Loucy (cell line): ENCODE measurements around the gene LIN28B.
A peak's percentile ranks its signal among the peaks of the same experiment; 100 is the strongest.

ENCODE experiments used
- H2AFZ ChIP-seq: fragments of 200-600 bp; sonication (generic); 2 replicates; pipeline ENCODE4 v1.6.0; 2016; ENCODE audit warnings: antibody characterized with exemption, mild to moderate bottlenecking, low read length, moderate library complexity
- H3F3A ChIP-seq: fragments of 200-600 bp; 2 replicates; pipeline ENCODE4 v1.6.0; 2016; ENCODE audit warnings: antibody characterized with exemption, low read depth, mild to moderate bottlenecking
- H3K27me3 ChIP-seq: fragments of 200-600 bp; sonication (generic); 2 replicates; pipeline ENCODE4 v1.6.1; 2014; ENCODE audit warnings: low read length, mild to moderate bottlenecking; ENCODE audit not compliant: insufficient read depth, poor library complexity, severe bottlenecking
- H3K36me3 ChIP-seq: fragments of 200-600 bp; sonication (generic); 2 replicates; pipeline ENCODE4 v1.6.1; 2016; ENCODE audit warnings: low read length; ENCODE audit not compliant: insufficient read depth
- H3K4me1 ChIP-seq: fragments of 200-600 bp; sonication (generic); 2 replicates; pipeline ENCODE4 v1.5.1; 2014; ENCODE audit warnings: low read length, mild to moderate bottlenecking; ENCODE audit not compliant: insufficient read depth, poor library complexity, severe bottlenecking
- H3K4me2 ChIP-seq: fragments of 200-600 bp; sonication (generic); 2 replicates; pipeline ENCODE4 v1.6.0; 2014; ENCODE audit warnings: antibody characterized with exemption, low read length, low read depth, mild to moderate bottlenecking; ENCODE audit not compliant: poor library complexity, severe bottlenecking
- H3K4me3 ChIP-seq: fragments of 200-600 bp; sonication (generic); 2 replicates; pipeline ENCODE4 v1.5.1; 2014; ENCODE audit warnings: low read length, mild to moderate bottlenecking, mixed read lengths; ENCODE audit not compliant: poor library complexity, severe bottlenecking
- H3K79me2 ChIP-seq: fragments of 200-600 bp; sonication (generic); 2 replicates; pipeline ENCODE4 v1.6.1; 2014; ENCODE audit warnings: low read length; ENCODE audit not compliant: insufficient read depth
- H3K9ac ChIP-seq: fragments of 200-600 bp; sonication (generic); 2 replicates; pipeline ENCODE4 v1.6.0; 2014; ENCODE audit warnings: mild to moderate bottlenecking, low read depth, low read length, moderate library complexity; ENCODE audit not compliant: poor library complexity, severe bottlenecking
- H3K9me2 ChIP-seq: fragments of 200-600 bp; sonication (generic); replicated peaks from 2 replicates; pipeline ENCODE4 v1.6.1; 2016; ENCODE audit warnings: low read depth, low read length, mixed read lengths
- H3K9me3 ChIP-seq: fragments of 200-600 bp; sonication (generic); 2 replicates; pipeline ENCODE4 v1.6.1; 2014; ENCODE audit warnings: mild to moderate bottlenecking, antibody characterized with exemption, low read length, low read depth; ENCODE audit not compliant: insufficient read depth
- H4K20me1 ChIP-seq: fragments of 200-600 bp; sonication (generic); 2 replicates; pipeline ENCODE4 v1.6.0; 2014; ENCODE audit warnings: antibody characterized with exemption, low read length, mild to moderate bottlenecking; ENCODE audit not compliant: insufficient read depth, poor library complexity, severe bottlenecking
- CTCF ChIP-seq: fragments of 200-600 bp; sonication (generic); conservative IDR thresholded peaks from 2 replicates; pipeline ENCODE4 v1.5.1; 2014; ENCODE audit warnings: mild to moderate bottlenecking, antibody characterized with exemption, low read length
- EZH2phosphoT487 ChIP-seq: fragments of 200-600 bp; IDR thresholded peaks from 2 replicates; pipeline ENCODE4 v1.6.1; 2018; ENCODE audit warnings: antibody characterized with exemption, mild to moderate bottlenecking, moderate library complexity, borderline replicate concordance

Gene LIN28B

GRCh38 chr6:104954190-104954797, 2.6 kb upstream of the LIN28B start:
- Histone ChIP-seq H3K9me3 (no peaks in the 10 kb centered on the region), H3K27me3 (no peaks in the 10 kb centered on the region), H4K20me1 (peaks cover 4% of the 10 kb centered on the region), H3K9ac (no peak overlapping the region), H3K4me1 (peaks cover 13% of the 10 kb centered on the region), H3K9me2 (no peaks in the 10 kb centered on the region), H2AFZ (0 out of 2 replicates have a peak overlapping the region, but pooled peaks have one; percentile 69), H3K4me3 (no peak overlapping the region), H3F3A (no peaks in the 10 kb centered on the region), H3K79me2 (peaks cover 24% of the 10 kb centered on the region), H3K36me3 (no peaks in the 10 kb centered on the region), H3K4me2 (no peak overlapping the region)
- TF ChIP-seq CTCF = no peak
- TF ChIP-seq EZH2phosphoT487 = no peak

- H3K79me2 ChIP-seq = peaks cover 34% of the 10 kb centered on the region
- TF ChIP-seq CTCF = no peak
- TF ChIP-seq EZH2phosphoT487 = no peak
- H3K4me3 ChIP-seq = peak overlapping the region; percentile 79
- peaks cover 13% of the 10 kb centered on the region for H3K4me1 ChIP-seq
- peak overlapping the region; percentile 58 for H2AFZ ChIP-seq
- H3K9ac ChIP-seq = peak overlapping the region; percentile 80
- peaks cover 14% of the 10 kb centered on the region for H4K20me1 ChIP-seq
- no peaks in the 10 kb centered on the region for H3F3A ChIP-seq
- peak overlapping the region; percentile 71 for H3K4me2 ChIP-seq
- H3K36me3 ChIP-seq = no peaks in the 10 kb centered on the region
- H3K9me2 ChIP-seq = no peaks in the 10 kb centered on the region
- no peaks in the 10 kb centered on the region for H3K27me3 ChIP-seq
- H3K9me3 ChIP-seq = no peaks in the 10 kb centered on the region
Observed at GRCh38 chr6:104955491-104955890, 1.4 kb upstream of the LIN28B start.

- TF ChIP-seq CTCF = no peak; the same call in 1 of the 2 replicates
- no peak for TF ChIP-seq EZH2phosphoT487
Observed at GRCh38 chr6:104955927-104956730, 778 bp upstream of the LIN28B start.

More at GRCh38 chr6:104955927-104956730, 778 bp upstream of the LIN28B start:
- Histone ChIP-seq H3K79me2 (peaks cover 34% of the 10 kb centered on the region), H3K27me3 (no peaks in the 10 kb centered on the region), H4K20me1 (peaks cover 14% of the 10 kb centered on the region), H3K9ac (peak overlapping the region; percentile 80), H3K9me2 (no peaks in the 10 kb centered on the region), H3K4me1 (peaks cover 13% of the 10 kb centered on the region), H2AFZ (peak overlapping the region; percentile 58), H3K4me3 (peak overlapping the region; percentile 79), H3K9me3 (no peaks in the 10 kb centered on the region), H3F3A (no peaks in the 10 kb centered on the region), H3K4me2 (peak overlapping the region; percentile 71), H3K36me3 (no peaks in the 10 kb centered on the region)
